HCT116 (cell line): ENCODE results near the gene DNM2. TPM values are rescaled to one million over a fixed set of nuclear protein-coding genes. Genes with fewer than 3 reads are reported as not detected.

ENCODE experiments used
- ATAC-seq: fragments of 200-7000 bp; cut with Tn5 transposase; 2 replicates; pipeline ENCODE4 v1.9.1; 2020; ENCODE audit warnings: mild to moderate bottlenecking, moderate library complexity
- BruUV-seq: library from RNA; stranded (reverse); fragments of 400-500 nt; replicated peaks from 2 replicates; lab custom pipeline; 2021; lab: Mats Ljungman, UMichigan
- CTCF ChIA-PET: fragments of 300-600 bp; sonication (Branson Sonifier 250); formaldehyde crosslinking; loops from one replicate; lab custom pipeline; 2021; ENCODE audit warnings: antibody characterized with exemption; lab: Charles Lee
- POLR2A ChIA-PET: fragments of 300-600, 350-600 bp; sonication (Branson Sonifier 250); formaldehyde crosslinking; loops from one replicate; lab custom pipeline; 2021; ENCODE audit warnings: antibody characterized with exemption; lab: Charles Lee
- RAD21 ChIA-PET, 2 experiments: fragments of 300-600 bp; sonication (Branson Sonifier 250); formaldehyde crosslinking; loops; one replicate each; lab custom pipeline; 2023; ENCODE audit warnings: low total read pairs in 2 of 2; ENCODE audit not compliant: uncharacterized antibody in 2 of 2, unreplicated experiment in 2 of 2, low non-redundant PET in 1 of 2; lab: Charles Lee
- DNase-seq: peaks from one replicate; pipeline ENCODE4 v3.0.0-alpha.2; 2010; ENCODE audit warnings: low read depth, low spot score
- H2AFZ ChIP-seq: fragments of 200-600 bp; shearing (Covaris generic), sonication (generic); 2 replicates; pipeline ENCODE4 v1.6.1; 2017; ENCODE audit warnings: low read depth, mixed run types, mixed read lengths, antibody characterized with exemption, low read length; ENCODE audit not compliant: poor library complexity, severe bottlenecking
- H3K27ac ChIP-seq: 2 replicates; pipeline ENCODE4 v1.5.1; 2012; ENCODE audit warnings: low read depth, low read length
- H3K27me3 ChIP-seq: fragments of 200-600 bp; sonication (generic); 2 replicates; pipeline ENCODE4 v1.6.1; 2016; ENCODE audit warnings: mixed run types, low read length, mixed read lengths; ENCODE audit not compliant: insufficient read depth
- H3K36me3 ChIP-seq, 2 experiments: fragments of 200-500 bp in 1 of 2; fragments of 200-600 bp in 1 of 2; sonication (Bioruptor generic) in 1 of 2; sonication (generic) in 1 of 2; 2 replicates each; pipeline versions ENCODE4 v1.5.1 to v1.6.1; 2014 to 2016; ENCODE audit warnings: low read length in 2 of 2, inconsistent platforms in 1 of 2, mixed read lengths in 1 of 2, mixed run types in 1 of 2; ENCODE audit not compliant: insufficient read depth in 2 of 2, control insufficient read depth in 1 of 2
- H3K4me1 ChIP-seq, 2 experiments: fragments of 200-600 bp in 1 of 2; sonication (generic) in 1 of 2; 2 replicates each; pipeline versions ENCODE4 v1.5.1 to v1.6.1; 2012 to 2017; ENCODE audit warnings: low read length in 2 of 2, inconsistent platforms in 1 of 2, mild to moderate bottlenecking in 1 of 2, mixed read lengths in 1 of 2, mixed run types in 1 of 2, moderate library complexity in 1 of 2; ENCODE audit not compliant: insufficient read depth in 2 of 2, control insufficient read depth in 1 of 2
- H3K4me2 ChIP-seq: fragments of 200-600 bp; sonication (generic); 2 replicates; pipeline ENCODE4 v1.6.1; 2017; ENCODE audit warnings: mixed run types, low read length, mixed read lengths
- H3K4me3 ChIP-seq, 2 experiments: fragments of 200-600 bp in 1 of 2; sonication (generic) in 1 of 2; replicated peaks in 1 of 2; 2 replicates each; pipeline ENCODE4 v1.5.1; 2011 to 2016; ENCODE audit warnings: low read length in 2 of 2, control low read depth in 1 of 2, low read depth in 1 of 2, mild to moderate bottlenecking in 1 of 2, mixed read lengths in 1 of 2, mixed run types in 1 of 2
- H3K79me2 ChIP-seq: fragments of 200-600 bp; sonication (generic); 2 replicates; pipeline ENCODE4 v1.6.1; 2017; ENCODE audit warnings: mild to moderate bottlenecking, mixed run types, low read length, moderate library complexity, mixed read lengths; ENCODE audit not compliant: insufficient read depth
- H3K9ac ChIP-seq: fragments of 200-600 bp; sonication (generic); 2 replicates; pipeline ENCODE4 v1.6.1; 2016; ENCODE audit warnings: low read length, mixed read lengths
- H3K9me2 ChIP-seq: fragments of 200-600 bp; sonication (generic), shearing (Covaris generic); 2 replicates; pipeline ENCODE4 v1.6.1; 2017; ENCODE audit warnings: mixed run types, mild to moderate bottlenecking, moderate library complexity; ENCODE audit not compliant: insufficient read depth
- H3K9me3 ChIP-seq, 2 experiments: fragments of 200-500 bp in 1 of 2; fragments of 200-600 bp in 1 of 2; sonication (Bioruptor generic) in 1 of 2; sonication (generic) in 1 of 2; 2 replicates each; pipeline ENCODE4 v1.6.1; 2014 to 2017; ENCODE audit warnings: low read length in 2 of 2, mixed read lengths in 2 of 2, inconsistent platforms in 1 of 2, low read depth in 1 of 2, mild to moderate bottlenecking in 1 of 2, mixed run types in 1 of 2, moderate library complexity in 1 of 2; ENCODE audit not compliant: control insufficient read depth in 1 of 2, insufficient read depth in 1 of 2
- H4K20me1 ChIP-seq: fragments of 200-600 bp; sonication (generic), shearing (Covaris generic); 2 replicates; pipeline ENCODE4 v1.6.1; 2017; ENCODE audit warnings: mixed run types, mild to moderate bottlenecking, moderate library complexity; ENCODE audit not compliant: insufficient read depth
- CEBPB ChIP-seq: IDR thresholded peaks from 2 replicates; pipeline ENCODE4 v1.6.1; 2012; ENCODE audit warnings: low read depth
- EGR1 ChIP-seq: IDR thresholded peaks from 2 replicates; pipeline ENCODE4 v1.6.1; 2012; ENCODE audit warnings: low read depth
- ELF1 ChIP-seq: IDR thresholded peaks from 2 replicates; pipeline ENCODE4 v1.6.1; 2012; ENCODE audit warnings: low read depth, borderline replicate concordance
- FOSL1 ChIP-seq: IDR thresholded peaks from 2 replicates; pipeline ENCODE4 v1.6.1; 2012; ENCODE audit warnings: low read depth
- POLR2AphosphoS5 ChIP-seq: IDR thresholded peaks from 2 replicates; pipeline ENCODE4 v1.6.1; 2011; ENCODE audit warnings: mild to moderate bottlenecking, low read depth, low read length, moderate library complexity
- RAD21 ChIP-seq: IDR thresholded peaks from 2 replicates; pipeline ENCODE4 v1.6.1; 2012; ENCODE audit warnings: low read depth, mild to moderate bottlenecking
- SRF ChIP-seq: IDR thresholded peaks from 2 replicates; pipeline ENCODE4 v1.6.1; 2012; ENCODE audit warnings: low read depth
- TCF7L2 ChIP-seq: IDR thresholded peaks from 2 replicates; pipeline ENCODE4 v1.7.0; 2011; ENCODE audit warnings: borderline replicate concordance, inconsistent platforms; ENCODE audit not compliant: insufficient read depth, insufficient read length; ENCODE audit errors: extremely low read depth
- YY1 ChIP-seq: IDR thresholded peaks from 2 replicates; pipeline ENCODE4 v1.6.1; 2011; ENCODE audit warnings: low read length, low read depth, moderate library complexity, mild to moderate bottlenecking; ENCODE audit not compliant: insufficient replicate concordance; ENCODE audit errors: extremely low read depth
- ZFX ChIP-seq: fragments of 450-650 bp; IDR thresholded peaks from 2 replicates; pipeline ENCODE4 v1.6.1; 2017
- intact Hi-C: fragments of 100-400 bp; cut with micrococcal nuclease; formaldehyde crosslinking; loops from 2 replicates; pipeline ENCODE4 v1.10.0; 2022
- total RNA-seq: library from RNA; stranded (reverse); gene quantifications from one replicate; pipeline ENCODE4 v1.2.1, GENCODE V29; 2021; ENCODE audit not compliant: unreplicated experiment
- TF ChIP-seq, protein P1 (sequence below), 3 experiments: fragments of 200-600 bp in 1 of 3; sonication (generic) in 1 of 3; IDR thresholded peaks in 2 of 3; conservative IDR thresholded peaks in 1 of 3; 2 replicates each; pipeline ENCODE4 v1.5.1; 2012 to 2017; ENCODE audit warnings: low read depth in 2 of 3, low read length in 2 of 3, antibody characterized with exemption in 1 of 3, borderline replicate concordance in 1 of 3, control low read depth in 1 of 3, mild to moderate bottlenecking in 1 of 3, mixed read lengths in 1 of 3, mixed run types in 1 of 3, moderate library complexity in 1 of 3; ENCODE audit not compliant: insufficient read depth in 1 of 3

The DNM2 gene
- total RNA-seq, 1 experiment from 2014 or later, result 183 TPM

DNA sequence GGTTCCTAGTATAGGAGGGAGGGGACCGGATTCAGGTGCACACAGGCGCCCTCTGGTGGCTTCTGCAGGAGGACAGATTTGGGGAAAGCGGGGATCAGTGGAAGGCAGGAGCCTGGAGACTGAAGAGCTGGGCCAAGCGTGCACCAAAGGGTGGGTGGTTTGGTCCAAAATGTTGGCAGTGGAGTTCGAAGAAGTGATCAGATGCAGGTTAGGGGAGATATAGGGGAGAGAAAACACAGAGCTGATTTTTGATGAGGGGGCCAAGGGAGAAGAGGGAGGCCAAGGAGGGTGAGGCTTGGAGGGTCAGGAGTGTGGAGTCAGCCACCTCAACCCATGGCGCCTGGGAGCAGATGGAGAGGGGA, 146.6 kb downstream of the DNM2 start:
- Histone ChIP-seq H3K9me3 (no peaks in the 10 kb centered on the region), H3K4me3 (0 out of 4 replicates have a peak overlapping the region, but pooled peaks of 1 of the 2 experiments have one; percentile 14), H3K9ac (no peak overlapping the region), H3K4me2 (peak overlapping the region; percentile 64), H3K4me1 (peaks cover 3 to 19% of the 10 kb centered on the region in 2 experiments; a peak in 3 of 4 replicates), H2AFZ (peak overlapping the region; percentile 96), H4K20me1 (no peaks in the 10 kb centered on the region), H3K79me2 (no peaks in the 10 kb centered on the region), H3K36me3 (no peaks in the 10 kb centered on the region), H3K9me2 (no peaks in the 10 kb centered on the region), H3K27ac (no peak overlapping the region), H3K27me3 (no peaks in the 10 kb centered on the region)
- BruUV-seq, result no TSS peak
- intact Hi-C loops, result loop anchor here (1.0 kb wide), 1 partner anchor 147 kb away; no protein-coding TSS in a partner anchor
- DNase-seq (peak; percentile 56), ATAC-seq (peak; percentile 94)
- ChIA-PET POLR2A (interaction anchor here (0.6 to 2.8 kb wide), 4 partner anchors 9 to 147 kb away, joined by 3 to 14 read pairs (median 8); partner anchors contain the start of genes DNM2 and TMED1), RAD21 (interaction anchor here in 1 of 2 experiments (0.5 to 1.2 kb wide), 3 partner anchors 28 to 147 kb away, joined by 3 to 5 read pairs (median 3); partner anchors contain the start of gene TMED1), CTCF (interaction anchor here (0.6 to 4.5 kb wide), 21 partner anchors 8 to 446 kb away, joined by 3 to 52 read pairs (median 4); partner anchors contain the start of genes DNM2 and TMED1)
- TF ChIP-seq TCF7L2 (no peak), ELF1 (no peak), RAD21 (peak; percentile 71), EGR1 (no peak), ZFX (no peak), POLR2AphosphoS5 (peak; percentile 34; the same call in 1 of the 2 replicates), FOSL1 (no peak), YY1 (peak; percentile 65), CEBPB (no peak), SRF (no peak)
- TF ChIP-seq, protein P1, sequence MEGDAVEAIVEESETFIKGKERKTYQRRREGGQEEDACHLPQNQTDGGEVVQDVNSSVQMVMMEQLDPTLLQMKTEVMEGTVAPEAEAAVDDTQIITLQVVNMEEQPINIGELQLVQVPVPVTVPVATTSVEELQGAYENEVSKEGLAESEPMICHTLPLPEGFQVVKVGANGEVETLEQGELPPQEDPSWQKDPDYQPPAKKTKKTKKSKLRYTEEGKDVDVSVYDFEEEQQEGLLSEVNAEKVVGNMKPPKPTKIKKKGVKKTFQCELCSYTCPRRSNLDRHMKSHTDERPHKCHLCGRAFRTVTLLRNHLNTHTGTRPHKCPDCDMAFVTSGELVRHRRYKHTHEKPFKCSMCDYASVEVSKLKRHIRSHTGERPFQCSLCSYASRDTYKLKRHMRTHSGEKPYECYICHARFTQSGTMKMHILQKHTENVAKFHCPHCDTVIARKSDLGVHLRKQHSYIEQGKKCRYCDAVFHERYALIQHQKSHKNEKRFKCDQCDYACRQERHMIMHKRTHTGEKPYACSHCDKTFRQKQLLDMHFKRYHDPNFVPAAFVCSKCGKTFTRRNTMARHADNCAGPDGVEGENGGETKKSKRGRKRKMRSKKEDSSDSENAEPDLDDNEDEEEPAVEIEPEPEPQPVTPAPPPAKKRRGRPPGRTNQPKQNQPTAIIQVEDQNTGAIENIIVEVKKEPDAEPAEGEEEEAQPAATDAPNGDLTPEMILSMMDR (IDR thresholded peaks at IDR 0.05 in 2 of 3, conservative IDR thresholded peaks at IDR 0.05 in 1 of 3; ENCODE audit: borderline replicate concordance in 1 of 3, insufficient read depth in 1 of 3, low read depth in 2 of 3, low read length in 2 of 3), result peak; percentile 89 to 96 (median 95)
